ENCODE results near the gene SPON1. TPM values are rescaled to one million over a fixed set of nuclear protein-coding genes. Genes with fewer than 3 reads are reported as not detected.

Gene SPON1
- total and polyA plus RNA-seq, 2 of the 8 experiments (the other 6 are each of a cell fraction or from before 2014, with no cell fraction given) = 1.5 to 5.4 TPM

GRCh38 chr11:14026961-14027360, 64.4 kb downstream of the SPON1 start:
- Histone ChIP-seq H3K36me3 (ENCODE audit: control insufficient read depth in 2 of 4, insufficient read depth in 4 of 4, low read length in 3 of 4) (no peaks in the 10 kb centered on the region), H2BK120ac (replicated peaks; ENCODE audit: low read depth, low read length) (no peak overlapping the region), H3K27ac (ENCODE audit: low read depth, low read length) (no peak overlapping the region), H2BK12ac (ENCODE audit: low read depth, low read length) (no peak overlapping the region), H3K79me2 (ENCODE audit: control insufficient read depth in 1 of 2, insufficient read depth in 2 of 2, low read length in 2 of 2) (no peaks in the 10 kb centered on the region), H2BK5ac (ENCODE audit: low read depth, low read length) (no peak overlapping the region), H2AFZ (ENCODE audit: low read length) (no peak overlapping the region), H3K4me3 (ENCODE audit: extremely low read depth in 1 of 4, insufficient read depth in 2 of 4, low read depth in 3 of 4, low read length in 4 of 4) (no peak overlapping the region), H4K5ac (ENCODE audit: insufficient read length, low read depth, low read length) (no peak overlapping the region), H3K4me1 (replicated peaks in 1 of 4; ENCODE audit: control insufficient read depth in 3 of 4, insufficient read depth in 4 of 4, low read length in 3 of 4) (peaks cover 0 to 4% (median 0%) of the 10 kb centered on the region in 4 experiments; a peak in 2 of 7 replicates), H3K4me2 (ENCODE audit: insufficient read depth in 1 of 2, low read depth in 2 of 2, low read length in 2 of 2) (no peak overlapping the region), H3K23me2 (ENCODE audit: low read depth, low read length) (no peaks in the 10 kb centered on the region), H3K14ac (ENCODE audit: insufficient read length) (no peak overlapping the region), H3K79me1 (ENCODE audit: low read depth, low read length) (no peaks in the 10 kb centered on the region), H3K18ac (ENCODE audit: extremely low read depth, low read length) (no peak overlapping the region), H4K91ac (replicated peaks; ENCODE audit: insufficient read length, low read length) (no peak overlapping the region), H2AK5ac (ENCODE audit: low read depth, low read length) (no peak overlapping the region), H4K8ac (ENCODE audit: extremely low read depth, insufficient read depth, low read length) (no peak overlapping the region), H3K4ac (replicated peaks; ENCODE audit: insufficient read length, low read depth, low read length) (no peak overlapping the region), H3K56ac (replicated peaks; ENCODE audit: insufficient read length, low read depth, low read length) (no peak overlapping the region), H3K9ac (replicated peaks in 1 of 4; ENCODE audit: extremely low read depth in 1 of 4, low read depth in 3 of 4, low read length in 3 of 4) (no peak overlapping the region), H2BK20ac (ENCODE audit: low read length) (no peak overlapping the region), H2BK15ac (ENCODE audit: low read length) (no peak overlapping the region), H3K27me3 (replicated peaks in 1 of 4; ENCODE audit: control insufficient read depth in 3 of 4, extremely low read depth in 1 of 4, insufficient read depth in 3 of 4, low read length in 3 of 4) (no peaks in the 10 kb centered on the region), H4K20me1 (replicated peaks in 1 of 2; ENCODE audit: control insufficient read depth in 1 of 2, insufficient read depth in 2 of 2, low read length in 2 of 2) (no peaks in the 10 kb centered on the region), H3K9me3 (ENCODE audit: insufficient read depth in 2 of 2, low read depth in 1 of 2, low read length in 1 of 2) (no peaks in the 10 kb centered on the region), H3K23ac (ENCODE audit: insufficient read length) (no peak overlapping the region)
- POLR2A ChIA-PET (ENCODE audit: partially characterized antibody) = no interaction called here
- no peak for DNase-seq (ENCODE audit: low read depth in 1 of 2, low spot score in 2 of 2)
- CTCF ChIA-PET (ENCODE audit: partially characterized antibody) = no interaction called here
- TF ChIP-seq CREB1 (IDR thresholded peaks at IDR 0.05) (no peak), JUN (IDR thresholded peaks at IDR 0.05; ENCODE audit: low read depth, low read length) (no peak), GTF2F1 (IDR thresholded peaks at IDR 0.05; ENCODE audit: borderline replicate concordance, low read depth, low read length) (no peak), BACH1 (IDR thresholded peaks at IDR 0.05; ENCODE audit: low read length) (no peak), CBX8 (IDR thresholded peaks at IDR 0.05; ENCODE audit: borderline replicate concordance, low read depth, low read length) (no peak), SIN3A (conservative IDR thresholded peaks at IDR 0.05 in 1 of 2, IDR thresholded peaks at IDR 0.05 in 1 of 2; ENCODE audit: low read depth in 1 of 2, low read length in 2 of 2) (no peak), RBBP5 (IDR thresholded peaks at IDR 0.05; ENCODE audit: borderline replicate concordance, low read depth, low read length) (no peak), RAD21 (IDR thresholded peaks at IDR 0.05 in 1 of 2, conservative IDR thresholded peaks at IDR 0.05 in 1 of 2; ENCODE audit: low read depth in 2 of 2, low read length in 2 of 2) (no peak), SP4 (IDR thresholded peaks at IDR 0.05; ENCODE audit: low read length) (no peak)
- WGBS, 2 experiments (ENCODE audit: extremely low coverage in 1 of 2, insufficient coverage in 1 of 2, insufficient read length in 1 of 2, insufficient replicate concordance in 2 of 2, low coverage in 1 of 2, low lambda C conversion rate in 2 of 2, missing lambda C conversion rate in 1 of 2) = 76% methylated on average over 6 of the region's 6 CpGs; no CpG with 5 or more reads in 1 of the 2 experiments
- FAIRE-seq = no peak
